ENCODE data around the gene GPATCH11. TPM values are rescaled to one million over a fixed set of nuclear protein-coding genes. Genes with fewer than 3 reads are reported as not detected.

The GPATCH11 gene
- total and polyA plus RNA-seq, 12 donors = 2.6 to 6.1 (median 5.6) TPM

DNA sequence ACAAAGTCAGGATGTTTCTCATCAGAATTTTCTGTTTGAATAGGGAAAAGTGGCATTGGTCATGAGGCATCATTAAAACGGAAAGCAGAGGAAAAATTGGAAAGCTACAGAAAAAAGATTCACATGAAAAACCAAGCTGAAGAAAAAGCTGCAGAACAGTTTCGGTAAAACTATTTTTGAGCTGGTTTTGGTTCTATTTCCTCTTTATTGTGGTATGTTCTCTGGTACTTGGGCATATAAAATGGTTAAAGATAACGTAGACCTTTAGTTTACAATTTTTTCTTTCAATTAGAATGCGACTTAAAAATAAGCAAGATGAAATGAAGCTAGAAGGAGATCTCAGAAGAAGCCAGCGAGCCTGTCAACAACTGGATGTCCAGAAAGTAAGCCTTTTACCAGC is 7.6 kb downstream of the GPATCH11 start:
- Histone ChIP-seq H3K27ac (no peak overlapping the region), H3K4me3 (no peak overlapping the region), H3K36me3 (peaks cover 0 to 100% (median 49%) of the 10 kb centered on the region in 9 donors), H3K9me3 (no peaks in the 10 kb centered on the region), H3K27me3 (no peaks in the 10 kb centered on the region), H3K4me1 (no peaks in the 10 kb centered on the region)
- no peak for ATAC-seq
- TF ChIP-seq, protein P1, sequence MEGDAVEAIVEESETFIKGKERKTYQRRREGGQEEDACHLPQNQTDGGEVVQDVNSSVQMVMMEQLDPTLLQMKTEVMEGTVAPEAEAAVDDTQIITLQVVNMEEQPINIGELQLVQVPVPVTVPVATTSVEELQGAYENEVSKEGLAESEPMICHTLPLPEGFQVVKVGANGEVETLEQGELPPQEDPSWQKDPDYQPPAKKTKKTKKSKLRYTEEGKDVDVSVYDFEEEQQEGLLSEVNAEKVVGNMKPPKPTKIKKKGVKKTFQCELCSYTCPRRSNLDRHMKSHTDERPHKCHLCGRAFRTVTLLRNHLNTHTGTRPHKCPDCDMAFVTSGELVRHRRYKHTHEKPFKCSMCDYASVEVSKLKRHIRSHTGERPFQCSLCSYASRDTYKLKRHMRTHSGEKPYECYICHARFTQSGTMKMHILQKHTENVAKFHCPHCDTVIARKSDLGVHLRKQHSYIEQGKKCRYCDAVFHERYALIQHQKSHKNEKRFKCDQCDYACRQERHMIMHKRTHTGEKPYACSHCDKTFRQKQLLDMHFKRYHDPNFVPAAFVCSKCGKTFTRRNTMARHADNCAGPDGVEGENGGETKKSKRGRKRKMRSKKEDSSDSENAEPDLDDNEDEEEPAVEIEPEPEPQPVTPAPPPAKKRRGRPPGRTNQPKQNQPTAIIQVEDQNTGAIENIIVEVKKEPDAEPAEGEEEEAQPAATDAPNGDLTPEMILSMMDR (IDR thresholded peaks at IDR 0.05) = no peak
- intact Hi-C loops (cut with DNase I) = no loop called here
- WGBS, 2 donors = 87 to 91% methylated on average over 5 of the region's 5 CpGs
- DNase-seq = no peak

DNA sequence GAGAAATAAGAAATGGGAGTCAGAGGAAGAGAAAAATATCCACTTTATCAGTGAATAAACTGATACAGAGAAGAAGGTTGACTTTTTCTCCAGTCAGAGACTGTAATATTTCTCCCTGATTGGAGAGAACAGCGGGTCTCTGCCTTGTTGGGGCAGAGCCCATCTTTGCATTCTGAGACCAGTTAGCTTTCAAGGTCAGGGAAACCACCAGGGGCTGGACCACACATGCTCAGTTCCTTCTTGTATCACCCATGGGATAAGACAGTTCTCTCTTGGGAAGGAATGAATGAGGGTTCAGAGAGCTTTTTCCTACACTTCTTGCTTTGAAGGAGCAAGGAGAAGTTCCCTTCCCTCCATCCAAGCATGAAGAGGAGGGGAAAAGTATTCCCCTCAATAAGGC is 12.2 kb downstream of the GPATCH11 start:
- H3K4me3 ChIP-seq = no peak overlapping the region
- TF ChIP-seq, protein P1 (IDR thresholded peaks at IDR 0.05) = no peak
- ATAC-seq (no peak), DNase-seq (no peak)
- 90 to 94% methylated on average over 1 of the region's 1 CpG for WGBS, 2 donors
- H3K27me3 ChIP-seq = no peaks in the 10 kb centered on the region
- peaks cover 0 to 100% (median 27%) of the 10 kb centered on the region in 9 donors for H3K36me3 ChIP-seq
- H3K4me1 ChIP-seq = no peaks in the 10 kb centered on the region
- H3K9me3 ChIP-seq = no peaks in the 10 kb centered on the region
- no peak overlapping the region for H3K27ac ChIP-seq
- intact Hi-C loops (cut with DNase I) = no loop called here

DNA sequence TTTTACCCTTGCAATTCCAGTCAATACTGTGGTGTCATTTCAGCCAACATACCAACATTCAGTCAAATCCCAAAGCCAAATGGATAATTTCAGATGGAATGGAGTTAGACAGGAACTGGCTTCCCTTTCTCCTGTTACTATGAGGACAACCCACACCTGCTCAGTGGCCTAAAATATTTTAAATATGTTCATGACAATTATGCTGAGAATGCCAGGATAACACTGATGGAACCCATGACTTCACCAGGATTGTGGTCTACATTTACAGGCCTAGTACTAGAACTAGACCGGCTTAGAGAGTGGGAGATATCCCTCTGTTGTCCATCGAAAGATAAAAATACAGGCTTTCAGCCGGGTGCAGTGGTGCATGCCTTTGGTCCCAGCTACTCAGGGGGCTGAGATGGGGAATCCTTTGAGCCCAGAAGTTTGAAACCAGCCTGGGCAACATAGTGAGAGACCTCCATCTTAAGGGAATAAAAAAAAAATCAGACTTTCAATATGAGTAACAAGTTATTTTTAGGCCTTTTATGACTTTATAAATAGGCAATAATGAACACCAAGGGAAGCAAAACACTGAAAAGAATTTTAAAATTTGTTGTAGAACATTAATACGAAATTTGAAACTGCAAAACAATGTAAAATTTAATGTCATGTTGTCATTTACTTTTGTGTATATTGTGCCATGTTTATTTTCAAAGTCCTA is 14.2 kb downstream of the GPATCH11 start:
- TF ChIP-seq, protein P1 (IDR thresholded peaks at IDR 0.05) = no peak
- no peak for ATAC-seq
- 57 to 83% methylated on average over 4 of the region's 4 CpGs for WGBS, 2 donors
- intact Hi-C loops (cut with DNase I) = no loop called here
- Histone ChIP-seq H3K27me3 (no peaks in the 10 kb centered on the region), H3K4me3 (no peak overlapping the region), H3K9me3 (no peaks in the 10 kb centered on the region), H3K36me3 (peaks cover 0 to 100% (median 21%) of the 10 kb centered on the region in 9 donors), H3K4me1 (no peaks in the 10 kb centered on the region), H3K27ac (no peak overlapping the region)
- no peak for DNase-seq

DNA sequence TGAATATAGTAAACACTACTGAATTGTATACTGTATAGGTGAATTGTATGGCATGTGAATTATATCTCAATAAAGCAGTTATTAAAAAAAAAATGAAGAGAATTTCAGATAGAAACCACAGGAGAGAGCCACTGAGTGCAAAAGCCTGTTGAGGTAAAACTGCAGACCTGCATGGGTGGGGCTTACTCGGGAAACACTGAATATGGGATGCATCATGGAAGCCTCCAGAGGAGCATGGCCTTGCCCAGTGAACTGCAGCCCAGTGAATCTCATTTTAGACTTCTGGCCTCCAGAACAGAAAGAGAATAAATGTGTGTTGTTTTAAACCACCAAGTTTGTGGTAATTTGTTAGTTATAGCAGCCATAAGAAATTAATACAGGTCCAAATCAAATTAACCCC is 15.7 kb downstream of the GPATCH11 start:
- no peaks in the 10 kb centered on the region for H3K27me3 ChIP-seq
- DNase-seq = no peak
- intact Hi-C loops (cut with DNase I) = no loop called here
- ATAC-seq = no peak
- TF ChIP-seq, protein P1 (IDR thresholded peaks at IDR 0.05) = no peak
- no peaks in the 10 kb centered on the region for H3K4me1 ChIP-seq
- 64 to 81% methylated on average over 1 of the region's 1 CpG for WGBS, 2 donors
- no peaks in the 10 kb centered on the region for H3K9me3 ChIP-seq
- H3K4me3 ChIP-seq = no peak overlapping the region
- no peak overlapping the region for H3K27ac ChIP-seq
- H3K36me3 ChIP-seq = peaks cover 0 to 100% (median 13%) of the 10 kb centered on the region in 9 donors
